ENCODE results near the gene CD274.
A peak's percentile ranks its signal among the peaks of the same experiment; 100 is the strongest.
"Not testable (repeated sequence)": the region's sequence is repeated elsewhere in the genome, so short reads cannot be mapped to it uniquely, and the experiment has no call there.

Gene CD274

GRCh38 chr9:5438301-5439162 is 11.8 kb upstream of the CD274 start:
- DNase-seq (ENCODE audit: low read depth in 2 of 2), result peak in 1 of 2 donors; percentile 52

GRCh38 chr9:5440426-5440825 is 9.9 kb upstream of the CD274 start:
- DNase-seq (ENCODE audit: low read depth in 2 of 2), result no peak

- DNase-seq (ENCODE audit: low read depth in 2 of 2), result no peak
These were observed 9.3 kb upstream of the CD274 start for GRCh38 chr9:5441043-5441442.

- DNase-seq (ENCODE audit: low read depth in 2 of 2), result no peak
These were observed 7.8 kb upstream of the CD274 start for GRCh38 chr9:5442400-5443011.

GRCh38 chr9:5443850-5444249 is 6.5 kb upstream of the CD274 start:
- DNase-seq (ENCODE audit: low read depth in 2 of 2), result no peak

- DNase-seq (ENCODE audit: low read depth in 2 of 2), result not testable (repeated sequence)
These were observed 5.2 kb upstream of the CD274 start for GRCh38 chr9:5445096-5445495.

GRCh38 chr9:5445886-5446285 is 4.5 kb upstream of the CD274 start:
- DNase-seq (ENCODE audit: low read depth in 2 of 2), result no peak

GRCh38 chr9:5446451-5447236 is 3.7 kb upstream of the CD274 start:
- DNase-seq (ENCODE audit: low read depth in 2 of 2), result no peak

GRCh38 chr9:5447337-5447736 is 3.0 kb upstream of the CD274 start:
- DNase-seq (ENCODE audit: low read depth in 2 of 2), result no peak

- no peak for DNase-seq (ENCODE audit: low read depth in 2 of 2)
These were observed 2.3 kb upstream of the CD274 start for GRCh38 chr9:5448016-5448415.

GRCh38 chr9:5448461-5449435 is 1.6 kb upstream of the CD274 start:
- DNase-seq (ENCODE audit: low read depth in 2 of 2), result no peak

GRCh38 chr9:5449521-5450358 is 602 bp upstream of the CD274 start:
- DNase-seq (ENCODE audit: low read depth in 2 of 2), result no peak

GRCh38 chr9:5452286-5452609 is 1.9 kb downstream of the CD274 start:
- no peak for DNase-seq (ENCODE audit: low read depth in 2 of 2)

GRCh38 chr9:5453004-5453403 is 2.7 kb downstream of the CD274 start:
- no peak for DNase-seq (ENCODE audit: low read depth in 2 of 2)

GRCh38 chr9:5453673-5454072 is 3.3 kb downstream of the CD274 start:
- no peak for DNase-seq (ENCODE audit: low read depth in 2 of 2)

- no peak for DNase-seq (ENCODE audit: low read depth in 2 of 2)
These were observed 4.8 kb downstream of the CD274 start for GRCh38 chr9:5455181-5455580.

GRCh38 chr9:5459289-5459829 is 9.0 kb downstream of the CD274 start:
- DNase-seq (ENCODE audit: low read depth in 2 of 2), result no peak

- no peak for DNase-seq (ENCODE audit: low read depth in 2 of 2)
These were observed 9.8 kb downstream of the CD274 start for GRCh38 chr9:5460157-5460556.

- DNase-seq (ENCODE audit: low read depth in 2 of 2), result not testable (repeated sequence)
These were observed 14.5 kb downstream of the CD274 start for GRCh38 chr9:5464831-5465330.

GRCh38 chr9:5466005-5466404 is 15.7 kb downstream of the CD274 start:
- DNase-seq (ENCODE audit: low read depth in 2 of 2), result no peak

Measured in stimulated activated CD8-positive, alpha-beta memory T cell treated with anti-CD3 and anti-CD28 coated beads, Interleukin-15, amount 100 ng/mL, for 48 hours (primary cell).